Measurements from ENCODE around the gene FBXW9. TPM values are rescaled to one million over a fixed set of nuclear protein-coding genes. Genes with fewer than 3 reads are reported as not detected.

Gene FBXW9
- total RNA-seq, result 15.1 and 16.1 TPM in 2 replicates

DNA sequence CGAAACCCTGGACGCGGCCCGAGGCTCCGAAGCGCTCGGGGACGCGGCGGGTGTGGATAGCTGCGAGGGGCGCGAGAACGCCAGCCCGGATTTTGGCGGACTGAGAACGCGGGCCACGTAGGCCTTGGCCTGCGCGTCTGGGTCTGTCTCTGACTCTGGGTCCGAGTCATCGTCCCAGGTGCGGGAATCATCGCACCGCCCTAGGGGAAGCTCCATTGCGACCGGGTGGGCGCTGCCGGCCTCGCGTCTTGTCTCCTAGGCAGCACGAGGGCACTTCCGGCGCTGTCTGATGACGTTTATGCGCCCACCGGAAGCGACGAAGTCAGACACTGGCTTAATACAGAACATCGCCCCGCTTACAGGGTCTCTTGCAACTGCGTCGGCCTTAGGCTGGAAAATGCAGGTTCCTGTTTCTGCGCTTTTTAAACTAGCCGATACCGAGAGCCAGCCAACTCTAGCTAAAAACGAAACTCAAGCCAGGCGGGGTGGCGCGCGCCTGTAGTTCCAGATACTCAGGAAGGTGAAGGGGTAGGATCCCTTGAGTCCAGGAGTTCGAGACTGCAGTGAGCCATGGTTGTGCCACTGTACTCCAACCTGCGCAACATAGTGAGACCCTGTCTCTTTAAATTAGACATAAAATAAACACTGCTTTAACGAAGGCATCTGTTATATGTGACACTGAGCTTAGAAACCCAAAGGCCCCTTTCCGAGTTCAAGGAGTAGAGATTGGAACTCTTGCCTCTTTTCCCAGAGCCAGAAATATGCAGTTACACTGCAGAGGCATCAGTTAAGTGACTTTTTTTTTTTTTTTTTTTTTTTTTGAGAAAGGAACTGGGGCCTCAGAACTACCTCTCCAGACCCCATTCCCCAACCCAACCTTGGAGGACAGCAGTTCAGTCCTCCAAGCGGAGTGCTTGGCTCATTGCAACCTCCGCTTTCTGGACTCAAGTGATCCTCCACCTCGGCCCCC, at the start of gene FBXW9:
Gene FBXW9 (minus strand): TSS at position 266 of the 970 bp plus-strand sequence. CDS start 50 bp downstream, at position 216.

DNA sequence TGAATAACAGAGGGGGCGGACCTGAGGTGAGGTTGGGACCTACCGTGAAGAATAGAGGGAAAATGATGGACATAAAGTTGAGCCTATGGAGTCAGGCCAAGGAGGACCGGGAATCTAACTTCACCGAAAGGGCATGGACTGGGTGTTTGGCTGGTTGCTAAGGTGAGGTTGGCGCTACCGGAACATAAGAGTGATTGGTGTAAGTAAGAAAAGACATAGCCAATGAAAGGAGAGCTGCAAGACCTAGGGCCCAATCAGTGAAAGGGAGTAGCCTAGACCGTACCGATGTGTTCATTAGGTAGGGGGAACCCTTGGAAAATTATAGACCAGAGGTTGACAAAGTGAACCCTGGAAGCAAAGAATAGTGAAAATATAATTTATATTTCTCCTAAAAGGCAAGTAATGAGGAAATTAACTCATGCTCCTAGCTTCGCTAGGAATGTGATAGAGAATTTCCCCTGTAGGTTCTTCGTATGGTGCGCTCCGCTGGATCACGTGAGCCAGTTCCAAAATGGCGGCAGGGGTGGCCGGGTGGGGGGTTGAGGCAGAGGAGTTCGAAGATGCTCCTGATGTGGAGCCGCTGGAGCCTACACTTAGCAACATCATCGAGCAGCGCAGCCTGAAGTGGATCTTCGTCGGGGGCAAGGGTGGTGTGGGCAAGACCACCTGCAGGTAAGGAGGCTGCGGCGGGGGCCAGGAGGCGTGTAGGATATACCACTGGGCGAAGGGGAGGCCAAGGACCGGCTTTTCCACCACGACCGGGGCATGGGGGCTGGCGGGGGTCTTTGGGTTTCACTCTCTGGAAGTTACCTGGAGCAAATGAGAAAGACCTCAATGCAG, 40.8 kb upstream of the FBXW9 start, which contains the start of gene GET3:
Gene GET3 (plus strand): TSS at position 503 of the 840 bp plus-strand sequence. CDS start 9 bp downstream, at position 512.

DNA sequence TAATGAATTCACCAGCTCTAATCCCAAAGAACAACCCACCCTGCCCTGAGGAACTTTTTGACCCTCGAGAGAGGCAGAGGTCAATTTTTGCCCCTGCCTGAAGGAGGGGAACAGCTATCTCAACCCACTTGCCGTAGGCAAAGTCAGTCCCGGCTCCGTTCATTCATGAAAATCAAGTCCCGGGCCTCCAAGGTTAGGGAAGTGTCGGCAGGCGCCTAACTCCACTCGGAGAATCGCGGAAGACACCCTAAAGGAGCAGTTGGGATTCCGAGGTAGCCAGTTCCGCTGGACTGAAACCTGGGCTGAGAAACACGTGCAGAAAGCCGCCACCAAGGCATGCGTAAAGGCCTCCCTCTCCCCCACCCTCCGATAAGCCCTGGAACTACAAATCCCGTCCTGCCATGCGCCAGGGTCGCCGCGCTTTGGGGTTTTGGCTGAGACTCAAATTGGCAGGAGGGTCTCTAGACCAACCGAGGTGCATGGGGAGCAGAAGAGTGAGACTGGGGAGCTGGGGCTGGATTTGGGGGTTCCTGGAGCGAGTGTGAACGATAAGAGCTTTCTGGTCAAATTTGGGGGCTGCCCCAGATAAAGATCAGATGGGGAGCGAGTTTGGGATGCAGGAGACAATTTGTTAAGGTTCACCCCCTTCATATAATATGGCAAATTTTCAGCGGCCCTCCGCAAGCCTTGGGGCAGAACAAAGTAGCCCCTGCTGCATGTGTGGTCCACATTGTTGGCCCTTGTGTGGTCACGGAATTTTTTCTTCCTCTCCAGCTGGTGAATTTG, 27.4 kb upstream of the FBXW9 start, which contains the start of gene TNPO2:
Gene TNPO2 (minus strand): TSS at position 292 of the 786 bp plus-strand sequence. CDS start 2,955 bp downstream, outside the sequence.

DNA sequence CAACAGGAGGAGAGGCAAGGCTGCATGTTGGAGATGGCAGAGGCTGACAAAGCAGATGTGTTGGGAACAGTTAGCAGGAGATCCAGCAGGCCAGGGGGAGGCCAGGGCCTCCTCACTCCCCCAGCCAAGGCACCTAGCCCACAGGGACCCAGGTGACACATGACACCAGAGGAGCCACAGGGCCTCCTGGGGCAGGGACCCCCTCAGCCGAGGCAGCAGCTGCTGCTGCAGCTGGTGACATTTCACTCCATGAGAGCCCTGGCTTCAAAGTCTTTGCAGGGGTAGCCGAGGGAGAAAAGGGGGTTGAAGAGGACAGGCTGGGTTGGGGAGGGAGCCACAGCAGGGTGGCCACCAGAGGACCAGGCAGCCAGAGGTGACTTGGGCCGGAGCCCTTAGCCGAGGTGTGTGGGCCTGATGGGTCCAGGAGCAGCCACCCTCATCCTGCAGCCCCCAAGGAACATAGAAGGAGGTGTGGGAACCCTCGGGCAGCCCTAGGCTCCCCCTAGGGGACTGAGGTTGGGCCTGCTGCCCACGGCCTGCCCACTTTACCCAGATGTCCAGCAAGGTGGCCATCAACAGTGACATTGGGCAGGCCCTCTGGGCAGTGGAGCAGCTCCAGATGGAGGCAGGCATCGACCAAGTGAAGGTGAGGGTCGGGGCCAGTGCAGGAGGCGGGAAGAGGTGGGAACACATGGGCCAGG, 8.8 kb downstream of the FBXW9 start, which contains the start of gene GNG14:
Gene GNG14 (plus strand): TSS at position 503 of the 701 bp plus-strand sequence. CDS start 51 bp downstream, at position 554.

DNA sequence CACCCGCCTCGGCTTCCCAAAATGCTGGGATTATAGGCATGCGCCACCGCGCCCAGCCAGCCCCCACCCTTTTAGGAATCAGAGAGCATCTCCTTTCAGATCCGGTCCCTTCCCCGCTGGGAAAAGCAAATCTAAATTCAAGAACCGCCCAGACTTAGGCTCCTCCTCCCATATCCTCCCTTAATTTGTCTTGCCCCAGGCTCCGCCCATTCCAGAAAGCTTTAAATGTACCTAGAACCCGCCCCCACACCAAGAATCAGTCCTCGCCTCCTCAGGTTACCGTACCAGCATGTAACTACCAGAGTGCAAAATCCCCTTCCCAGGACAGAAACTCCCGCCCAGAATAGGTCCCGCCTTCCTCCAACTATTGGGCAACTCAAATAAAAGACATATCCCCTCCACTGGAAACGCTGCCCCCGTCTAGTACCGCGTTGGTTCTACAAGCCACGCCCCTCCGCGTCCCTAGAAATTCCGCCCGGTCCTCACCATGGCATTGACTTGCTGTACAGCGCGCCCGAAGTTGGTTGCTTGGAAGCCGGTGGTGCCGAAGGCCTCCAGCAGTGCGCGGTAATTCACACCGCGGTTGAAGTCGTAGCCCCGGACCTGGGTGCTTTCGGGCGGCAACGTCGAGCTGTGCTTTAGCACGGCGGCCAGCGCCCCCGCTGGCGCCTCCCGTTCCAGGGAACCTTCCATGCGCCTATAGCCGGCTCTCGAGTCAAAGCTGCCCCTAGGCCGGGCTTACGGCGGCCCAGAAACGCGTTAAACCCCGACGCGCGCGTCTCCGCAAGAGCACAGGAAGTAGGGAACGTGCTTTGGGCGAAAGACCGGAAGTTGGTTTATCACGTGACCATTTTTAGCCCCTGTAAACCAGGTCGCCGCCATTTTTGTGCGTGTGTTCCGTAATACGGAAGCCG, 15.1 kb downstream of the FBXW9 start, which contains the start of gene DHPS:
Gene DHPS (minus strand): TSS at position 807 of the 914 bp plus-strand sequence. CDS start 114 bp downstream, at position 693.

DNA sequence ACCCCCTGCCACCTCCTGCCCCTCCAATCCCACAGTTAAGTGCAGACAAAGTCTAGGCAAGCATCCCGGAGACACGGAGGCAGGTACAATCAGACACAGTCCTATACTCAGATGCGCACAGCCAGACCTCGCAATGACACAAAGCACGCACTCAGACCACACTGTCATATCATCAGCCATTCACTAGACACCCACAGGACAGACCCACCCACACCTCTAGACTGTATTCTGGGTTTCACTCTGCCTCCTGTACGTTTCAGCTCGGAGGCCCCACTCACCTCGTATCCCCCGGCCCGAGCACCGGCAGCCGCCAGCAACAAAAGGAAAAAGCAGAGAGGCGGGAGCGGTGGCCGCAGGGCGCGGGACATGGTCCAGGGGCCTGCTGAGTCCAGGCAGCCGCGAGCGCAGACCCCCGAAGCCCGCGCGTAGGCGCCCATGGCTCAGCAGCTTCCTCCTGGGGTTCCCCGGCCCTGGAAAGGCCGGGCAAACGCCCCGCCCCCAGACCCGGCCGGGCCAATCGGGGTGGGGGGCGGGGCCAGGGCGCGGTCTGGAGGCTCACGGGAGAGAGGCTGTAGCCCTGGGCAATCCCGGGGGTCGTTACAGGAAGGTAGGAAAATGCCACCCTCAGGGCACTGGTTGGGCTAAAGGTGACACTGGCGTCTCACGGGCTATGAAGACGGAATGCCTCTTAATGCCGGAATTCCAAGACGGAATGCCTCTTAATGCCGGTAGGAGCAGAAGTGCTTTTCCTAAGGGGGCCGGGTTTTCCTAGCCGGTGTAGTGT, 30.0 kb downstream of the FBXW9 start, which contains the start of the genes MAN2B1 and WDR83:
Gene MAN2B1 (minus strand): TSS at position 478 of the 784 bp plus-strand sequence. CDS start 41 bp downstream, at position 437.
Gene WDR83 (plus strand): TSS at position 543 of the 784 bp plus-strand sequence. CDS start 2,984 bp downstream, outside the sequence.

Other genes with a start within 250 kb of the FBXW9 start
- 1.2 and 1.8 TPM in 2 replicates for gene ZNF709, start 211.8 kb downstream of the FBXW9 start, total RNA-seq
- 3.7 and 4.0 TPM in 2 replicates for gene ZNF564, start 145.1 kb downstream of the FBXW9 start, total RNA-seq
- 5.6 and 5.7 TPM in 2 replicates for gene ZNF490, start 85.8 kb downstream of the FBXW9 start, total RNA-seq
- gene ZNF791, start 85.7 kb downstream of the FBXW9 start, total RNA-seq, result 5.5 and 5.8 TPM in 2 replicates
- 38.1 and 48.3 TPM in 2 replicates for gene MAN2B1, start 29.9 kb downstream of the FBXW9 start, total RNA-seq
- gene WDR83, start 29.8 kb downstream of the FBXW9 start, total RNA-seq, result 11.9 and 12.5 TPM in 2 replicates
- 86.8 and 95.9 TPM in 2 replicates for gene DHPS, start 14.8 kb downstream of the FBXW9 start, total RNA-seq
- not detected in 2 replicates for gene GNG14, start 8.6 kb downstream of the FBXW9 start, total RNA-seq
- gene TNPO2, start 27.3 kb upstream of the FBXW9 start, total RNA-seq, result 19.3 and 22.4 TPM in 2 replicates
- gene TRIR, start 38.1 kb upstream of the FBXW9 start, total RNA-seq, result 361 and 399 TPM in 2 replicates
- 122 and 149 TPM in 2 replicates for gene GET3, start 40.9 kb upstream of the FBXW9 start, total RNA-seq
- gene BEST2, start 55.2 kb upstream of the FBXW9 start, total RNA-seq, result not detected in 2 replicates
- gene HOOK2, start 78.9 kb upstream of the FBXW9 start, total RNA-seq, result 7.0 and 10.9 TPM in 2 replicates
- gene JUNB, start 94.9 kb upstream of the FBXW9 start, total RNA-seq, result 96.3 and 105 TPM in 2 replicates
- gene PRDX2, start 105.2 kb upstream of the FBXW9 start, total RNA-seq, result 409 and 461 TPM in 2 replicates
- gene THSD8, start 105.4 kb upstream of the FBXW9 start, total RNA-seq, result not detected in 2 replicates
- gene RNASEH2A, start 110.0 kb upstream of the FBXW9 start, total RNA-seq, result 57.0 and 62.4 TPM in 2 replicates
- not detected in 2 replicates for gene RTBDN, start 137.9 kb upstream of the FBXW9 start, total RNA-seq
- gene MAST1, start 141.9 kb upstream of the FBXW9 start, total RNA-seq, result 0.17 and 0.89 TPM in 2 replicates
- 21.3 and 28.6 TPM in 2 replicates for gene DNASE2, start 184.8 kb upstream of the FBXW9 start, total RNA-seq
- gene KLF1, start 190.6 kb upstream of the FBXW9 start, total RNA-seq, result 0.17 TPM in 1 of 2 replicates, not detected in the other
- 49.1 and 51.1 TPM in 2 replicates for gene GCDH, start 194.5 kb upstream of the FBXW9 start, total RNA-seq
- 0.74 and 0.84 TPM in 2 replicates for gene SYCE2, start 222.7 kb upstream of the FBXW9 start, total RNA-seq
- 72.5 and 72.7 TPM in 2 replicates for gene FARSA, start 237.1 kb upstream of the FBXW9 start, total RNA-seq
- 1,083 and 1,086 TPM in 2 replicates for gene CALR, start 242.0 kb upstream of the FBXW9 start, total RNA-seq
- gene RAD23A, start 249.2 kb upstream of the FBXW9 start, total RNA-seq, result 138 and 145 TPM in 2 replicates